ENCODE results near the gene CCNF.

The CCNF gene, protein sequence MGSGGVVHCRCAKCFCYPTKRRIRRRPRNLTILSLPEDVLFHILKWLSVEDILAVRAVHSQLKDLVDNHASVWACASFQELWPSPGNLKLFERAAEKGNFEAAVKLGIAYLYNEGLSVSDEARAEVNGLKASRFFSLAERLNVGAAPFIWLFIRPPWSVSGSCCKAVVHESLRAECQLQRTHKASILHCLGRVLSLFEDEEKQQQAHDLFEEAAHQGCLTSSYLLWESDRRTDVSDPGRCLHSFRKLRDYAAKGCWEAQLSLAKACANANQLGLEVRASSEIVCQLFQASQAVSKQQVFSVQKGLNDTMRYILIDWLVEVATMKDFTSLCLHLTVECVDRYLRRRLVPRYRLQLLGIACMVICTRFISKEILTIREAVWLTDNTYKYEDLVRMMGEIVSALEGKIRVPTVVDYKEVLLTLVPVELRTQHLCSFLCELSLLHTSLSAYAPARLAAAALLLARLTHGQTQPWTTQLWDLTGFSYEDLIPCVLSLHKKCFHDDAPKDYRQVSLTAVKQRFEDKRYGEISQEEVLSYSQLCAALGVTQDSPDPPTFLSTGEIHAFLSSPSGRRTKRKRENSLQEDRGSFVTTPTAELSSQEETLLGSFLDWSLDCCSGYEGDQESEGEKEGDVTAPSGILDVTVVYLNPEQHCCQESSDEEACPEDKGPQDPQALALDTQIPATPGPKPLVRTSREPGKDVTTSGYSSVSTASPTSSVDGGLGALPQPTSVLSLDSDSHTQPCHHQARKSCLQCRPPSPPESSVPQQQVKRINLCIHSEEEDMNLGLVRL

DNA sequence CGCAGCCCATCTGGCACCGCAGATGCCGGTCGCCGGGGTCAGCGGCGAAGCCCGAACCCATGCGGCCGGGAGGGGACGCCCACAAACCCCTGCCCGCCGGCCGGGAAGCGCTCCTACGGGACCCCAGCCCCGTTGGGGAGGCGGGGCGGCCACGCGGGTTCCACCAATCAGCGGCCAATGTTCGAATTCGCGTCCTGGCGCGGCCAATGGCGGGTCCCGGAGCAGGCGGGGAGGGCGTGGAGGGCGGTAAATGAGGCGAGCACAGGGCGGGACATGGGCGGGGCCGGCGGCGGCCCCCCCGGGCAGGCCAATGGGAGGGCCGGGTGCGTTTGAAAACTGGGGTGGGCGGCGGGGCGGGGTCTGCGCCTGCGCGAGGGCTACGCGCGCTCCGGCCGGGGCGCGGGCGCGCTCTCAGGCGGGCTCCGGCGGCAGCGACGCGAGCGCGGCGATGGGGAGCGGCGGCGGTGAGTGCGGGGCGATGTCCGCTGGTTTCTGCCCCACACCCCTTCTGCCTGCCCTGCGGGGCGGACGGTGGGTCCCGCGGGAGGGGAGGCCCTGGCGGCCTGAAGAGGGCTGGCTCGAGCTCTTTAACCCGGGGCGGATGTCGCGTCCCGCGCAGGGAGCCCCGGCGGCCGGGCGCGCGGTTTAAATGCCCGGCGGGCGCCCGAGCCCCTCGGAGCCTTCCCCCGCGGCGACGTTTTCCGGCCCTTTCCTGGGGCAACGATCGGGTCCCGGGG is at the start of gene CCNF:
Gene CCNF, plus strand, starts transcription at position 414 of the 737 bp plus-strand sequence. Its CDS starts 35 bp downstream, at position 449.
- DNase-seq: peak; percentile 77

DNA sequence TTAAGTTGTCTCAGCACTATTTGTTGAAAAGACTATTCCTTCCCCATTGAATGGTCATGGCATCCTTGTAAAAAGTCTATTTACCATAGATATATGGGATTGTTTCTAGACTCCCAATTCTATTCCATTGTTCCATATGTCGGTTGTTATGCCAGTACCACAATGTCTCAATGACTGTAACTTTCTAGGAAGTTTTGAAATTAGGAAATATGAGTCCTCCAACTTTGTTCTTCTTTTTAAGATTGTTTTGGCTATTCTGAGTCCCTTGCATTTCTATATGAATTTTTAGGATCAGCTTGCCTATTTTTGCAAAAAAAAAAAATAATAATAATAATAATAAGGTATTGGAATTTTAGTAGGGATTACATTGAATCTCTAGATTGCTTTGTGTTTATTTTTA is 45.7 kb upstream of the CCNF start:
- no peak for DNase-seq

DNA sequence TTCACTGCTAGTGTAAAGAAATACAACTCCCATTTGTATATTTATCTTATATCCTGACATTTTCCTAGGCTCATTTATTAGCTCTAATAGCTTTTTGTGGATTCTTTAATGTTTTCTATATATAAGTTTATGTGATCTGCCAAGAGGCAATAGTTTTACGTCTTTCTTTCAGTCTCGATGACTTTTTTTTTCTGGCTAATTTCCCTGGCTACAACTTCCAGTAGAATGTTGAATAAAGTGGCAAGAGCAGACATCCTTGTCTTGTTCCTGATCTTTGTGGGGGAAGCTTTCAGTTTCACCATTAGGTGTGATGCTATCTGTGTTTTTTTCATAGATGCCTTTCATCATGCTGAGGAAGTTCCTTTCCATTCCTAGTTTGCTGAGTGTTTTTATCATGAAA is 44.8 kb upstream of the CCNF start:
- DNase-seq: no peak

DNA sequence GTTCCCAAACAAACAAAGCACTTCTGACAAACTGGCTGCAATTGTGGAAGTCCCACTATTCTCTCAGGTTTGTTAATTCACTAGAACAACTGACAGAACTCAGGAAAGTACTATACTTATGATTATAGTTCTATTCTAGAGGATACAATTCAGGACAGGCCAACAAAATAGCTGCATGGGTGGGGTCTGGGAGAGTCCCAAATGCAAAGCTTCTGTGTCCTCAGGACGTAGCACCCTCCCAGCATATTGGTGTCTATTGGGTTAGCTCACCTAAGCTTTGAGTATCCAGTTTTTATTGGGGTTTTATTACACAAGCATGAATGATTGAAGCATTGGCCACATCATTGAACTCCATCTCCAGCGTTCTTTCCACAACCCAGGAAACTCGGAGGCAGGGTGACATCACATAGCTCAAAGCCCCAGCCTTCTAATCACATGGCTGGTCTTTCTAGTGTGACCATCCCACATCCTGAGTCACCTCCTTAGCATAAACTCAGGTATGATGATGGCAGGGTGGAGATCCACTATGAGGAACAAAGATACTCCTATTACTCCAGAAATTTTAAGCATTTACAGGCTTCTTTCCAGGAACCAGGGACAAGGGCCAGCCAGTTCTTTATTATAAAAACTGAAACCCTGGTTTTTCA is 43.9 kb upstream of the CCNF start:
- peak; percentile 40 for DNase-seq

DNA sequence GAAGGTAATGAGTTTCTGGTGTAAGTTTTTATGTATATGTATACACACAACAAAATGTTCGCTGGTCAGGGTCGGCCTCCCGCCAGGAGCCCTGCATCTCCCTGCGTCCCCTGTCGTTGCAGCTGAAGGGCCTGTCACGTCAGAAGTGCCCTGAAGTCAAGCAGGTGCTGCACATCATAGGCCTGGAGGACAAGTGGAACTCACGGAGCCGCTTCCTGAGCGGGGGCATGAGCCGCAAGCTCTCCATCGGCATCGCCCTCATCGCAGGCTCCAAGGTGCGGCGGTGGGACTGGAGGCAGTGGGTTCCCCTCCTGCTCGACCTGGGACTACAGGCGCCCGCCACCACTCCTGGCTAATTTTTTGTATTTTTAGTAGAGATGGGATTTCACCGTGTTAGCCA is 43.3 kb upstream of the CCNF start:
- DNase-seq: peak; percentile 46

DNA sequence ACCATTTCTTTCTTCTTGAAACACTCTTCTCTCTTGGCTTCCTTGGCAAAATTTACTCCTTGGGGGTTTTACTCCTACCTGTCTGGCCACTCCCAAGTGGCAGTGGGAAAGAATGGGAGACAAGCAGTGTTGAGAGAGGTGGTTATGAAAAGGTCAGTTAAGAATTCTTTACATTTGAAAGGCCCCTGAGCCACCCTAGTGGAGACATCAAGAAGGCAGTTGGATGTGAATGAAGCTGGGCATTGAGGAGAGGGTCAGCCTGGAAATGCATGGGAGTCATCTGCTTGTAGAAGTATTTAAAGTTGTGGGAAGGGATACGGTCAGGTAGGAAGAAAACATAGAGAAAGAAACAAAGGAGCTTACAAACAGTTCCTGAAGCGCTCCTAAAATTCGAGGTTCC is 42.3 kb upstream of the CCNF start:
- peak; percentile 24 for DNase-seq

DNA sequence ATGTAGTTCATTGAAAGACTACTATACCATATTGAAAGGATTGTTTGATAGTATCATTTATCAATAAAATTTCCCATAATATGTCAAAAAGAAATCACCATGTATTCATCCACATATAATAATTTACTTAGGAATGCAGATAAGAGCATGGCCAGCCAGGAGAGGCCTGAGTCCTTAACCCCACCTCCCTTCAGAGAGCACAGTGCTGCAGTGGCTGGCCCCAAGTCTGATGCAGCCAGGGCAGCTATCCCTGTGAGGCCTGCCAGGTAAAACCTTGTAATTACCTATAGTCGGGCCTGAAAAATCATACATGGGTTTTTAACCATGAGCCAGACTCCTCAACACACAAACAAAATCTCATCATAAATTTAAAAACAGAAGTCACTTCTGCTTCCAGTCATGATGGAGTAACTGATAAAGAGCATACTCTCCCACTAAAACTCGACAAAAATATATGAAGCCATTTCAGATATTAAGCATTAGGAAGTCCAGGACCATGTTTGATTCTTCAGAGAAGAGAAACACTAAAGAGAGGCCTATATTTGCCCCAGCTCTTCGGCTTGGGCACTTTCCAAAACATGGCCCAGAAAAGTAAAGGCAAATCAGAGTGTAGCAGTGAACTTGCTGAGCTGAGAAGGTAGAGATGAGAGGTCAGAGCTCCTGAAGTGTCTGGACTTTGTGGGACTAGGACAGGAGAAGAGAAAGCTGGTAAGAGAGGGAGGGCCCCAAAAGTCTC is 40.9 kb upstream of the CCNF start:
- DNase-seq: no peak

DNA sequence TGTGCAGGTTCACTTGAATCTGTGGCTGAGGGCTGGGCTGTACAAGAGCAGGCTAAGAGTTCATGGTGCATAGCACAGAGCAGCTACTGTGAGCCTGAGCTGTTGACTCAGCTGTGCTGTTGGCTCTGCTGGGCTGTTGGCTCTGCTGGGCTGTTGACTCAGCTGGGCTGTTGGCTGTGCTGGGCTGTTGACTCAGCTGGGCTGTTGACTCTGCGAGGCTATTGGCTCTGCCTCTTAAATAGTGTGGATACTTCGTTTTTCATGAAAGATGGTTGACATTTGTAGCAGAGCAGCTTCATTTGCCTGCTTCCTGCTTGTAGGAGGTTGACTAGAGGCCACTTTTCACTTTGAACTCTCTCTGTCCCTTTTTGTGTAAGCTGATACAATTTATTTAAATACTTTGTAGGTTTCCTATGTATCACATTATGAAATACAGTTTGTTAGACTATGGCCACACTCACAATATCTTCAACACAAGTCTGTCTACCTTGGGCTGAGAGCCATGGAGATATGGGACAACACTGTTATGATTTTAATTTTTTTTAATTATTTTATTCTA is 40.3 kb upstream of the CCNF start:
- DNase-seq: peak; percentile 78

DNA sequence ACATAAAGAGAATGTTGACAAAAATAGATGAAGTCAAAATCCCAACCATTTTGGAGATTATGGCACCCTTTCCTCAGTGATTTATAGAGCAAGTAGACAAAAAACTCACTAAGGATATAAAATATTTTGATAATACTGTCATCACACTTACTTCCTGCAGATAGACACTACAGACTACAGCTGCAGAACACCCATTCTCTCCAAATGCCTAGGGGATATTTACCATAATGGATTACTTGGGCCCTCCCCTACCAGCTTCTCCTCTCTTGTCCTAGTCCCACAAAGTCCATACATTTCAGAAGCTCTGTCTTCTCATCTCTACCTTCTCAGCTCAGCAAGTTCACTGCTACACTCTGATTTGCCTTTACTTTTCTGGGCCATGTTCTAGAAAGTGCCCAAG is 37.2 kb upstream of the CCNF start:
- DNase-seq: no peak

DNA sequence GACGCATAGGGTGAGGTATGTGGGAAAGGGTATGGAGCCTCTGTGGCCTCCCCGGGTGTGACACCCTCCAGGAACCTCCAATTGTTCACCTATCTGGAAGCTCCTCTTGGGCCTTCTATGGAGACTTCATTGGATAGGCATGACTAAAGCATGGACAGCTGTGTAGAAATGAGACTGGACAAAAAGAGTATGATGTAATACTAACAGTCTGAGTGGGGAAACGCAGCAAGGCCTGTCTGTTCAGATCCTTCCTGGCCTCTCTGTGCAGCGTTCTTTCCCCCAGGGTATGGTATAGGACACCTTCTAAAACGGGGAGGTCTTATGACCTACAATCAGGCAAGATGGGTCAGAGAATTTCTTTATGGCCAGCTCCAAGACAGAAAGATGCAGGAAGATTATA is 30.7 kb upstream of the CCNF start:
- DNase-seq: no peak

DNA sequence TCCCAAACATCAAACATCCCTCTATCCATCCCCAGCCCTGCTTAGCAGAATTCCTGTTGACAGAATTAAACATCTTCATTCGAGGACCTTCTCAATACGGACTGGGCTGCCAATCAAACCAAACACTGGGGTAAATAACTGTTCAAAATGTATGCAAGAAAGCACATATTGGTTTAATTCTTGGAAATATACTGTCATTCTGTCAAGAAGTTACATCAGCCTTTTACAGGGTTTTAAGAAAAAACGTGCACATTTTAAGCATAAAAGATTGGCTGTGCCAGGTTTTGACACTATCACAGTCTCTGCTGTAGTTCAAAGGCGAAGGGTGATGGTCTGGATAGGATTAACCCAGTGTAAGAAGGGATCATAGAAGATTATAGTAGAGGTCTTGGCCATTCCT is 25.1 kb upstream of the CCNF start:
- no peak for DNase-seq

DNA sequence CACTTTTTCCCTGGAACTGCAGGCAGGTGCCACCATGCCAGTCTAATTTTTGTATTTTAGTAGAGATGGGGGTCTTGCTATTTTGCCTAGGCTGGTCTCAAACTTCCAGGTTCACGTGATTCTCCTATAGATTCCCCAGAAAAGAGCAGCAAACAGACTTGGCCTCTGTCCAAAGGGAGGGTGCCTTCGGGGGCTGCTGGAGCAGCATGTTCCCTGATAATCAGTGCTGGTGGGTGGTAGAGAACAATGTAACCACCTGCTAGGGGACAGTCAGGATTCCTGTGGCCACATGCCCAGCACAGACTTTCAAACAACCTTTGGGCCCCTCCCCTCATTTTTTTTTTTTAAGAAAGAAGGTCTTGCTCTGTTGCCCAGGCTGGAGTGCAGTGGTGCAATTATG is 14.2 kb upstream of the CCNF start:
- no peak for DNase-seq

DNA sequence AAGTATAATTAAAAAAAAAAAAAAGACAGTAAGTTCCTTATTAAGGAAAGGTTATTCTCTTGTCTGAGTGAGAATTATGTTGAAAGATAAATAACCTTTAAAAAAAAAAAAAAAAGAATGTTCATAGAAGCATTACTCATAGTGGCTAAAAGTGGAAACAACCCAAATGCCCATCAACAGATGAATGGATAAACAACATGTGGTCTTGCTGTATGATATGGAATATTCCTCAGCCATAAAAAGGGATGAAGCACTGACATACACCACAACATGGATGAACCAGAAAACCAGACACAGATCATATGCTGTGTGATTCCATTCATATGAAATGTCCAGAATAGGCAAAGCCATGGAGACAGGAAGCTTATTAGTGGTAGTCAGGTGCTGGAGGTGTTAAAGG is 9.2 kb upstream of the CCNF start:
- no peak for DNase-seq

DNA sequence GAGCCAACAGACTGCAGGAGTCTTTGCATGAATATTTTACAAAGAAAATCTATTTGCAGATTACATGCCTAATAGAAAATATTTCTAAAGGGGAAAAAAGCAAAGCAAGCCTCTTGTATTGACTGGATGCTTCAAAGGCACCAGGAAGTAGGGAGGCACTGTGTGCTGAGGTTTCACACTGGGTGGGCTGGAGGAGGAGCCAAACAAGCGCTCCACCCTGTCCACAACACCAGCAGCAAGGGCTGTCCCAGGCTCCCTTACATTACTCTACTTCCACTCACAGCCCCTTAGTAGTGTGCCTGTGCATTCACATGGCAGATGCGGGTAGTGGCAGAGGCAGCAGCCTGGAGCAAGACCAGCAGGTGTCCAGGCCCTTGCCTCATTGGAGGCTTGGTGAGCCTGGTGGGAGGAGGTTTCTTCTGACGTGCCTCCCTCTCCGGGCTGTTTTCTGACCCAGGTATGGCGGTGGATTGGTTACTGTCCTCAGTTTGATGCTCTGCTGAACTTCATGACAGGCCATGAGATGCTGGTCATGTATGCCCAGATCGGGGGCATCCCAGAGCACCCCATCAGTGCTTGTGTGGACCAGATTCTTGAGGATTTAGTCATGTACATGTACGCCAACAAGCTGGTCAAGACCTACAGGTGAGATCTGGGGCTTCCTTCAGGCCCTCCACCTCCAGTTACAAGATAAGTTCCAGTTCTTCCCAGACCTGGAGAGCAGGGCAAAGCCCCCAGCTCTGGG is 7.0 kb upstream of the CCNF start:
- no peak for DNase-seq

DNA sequence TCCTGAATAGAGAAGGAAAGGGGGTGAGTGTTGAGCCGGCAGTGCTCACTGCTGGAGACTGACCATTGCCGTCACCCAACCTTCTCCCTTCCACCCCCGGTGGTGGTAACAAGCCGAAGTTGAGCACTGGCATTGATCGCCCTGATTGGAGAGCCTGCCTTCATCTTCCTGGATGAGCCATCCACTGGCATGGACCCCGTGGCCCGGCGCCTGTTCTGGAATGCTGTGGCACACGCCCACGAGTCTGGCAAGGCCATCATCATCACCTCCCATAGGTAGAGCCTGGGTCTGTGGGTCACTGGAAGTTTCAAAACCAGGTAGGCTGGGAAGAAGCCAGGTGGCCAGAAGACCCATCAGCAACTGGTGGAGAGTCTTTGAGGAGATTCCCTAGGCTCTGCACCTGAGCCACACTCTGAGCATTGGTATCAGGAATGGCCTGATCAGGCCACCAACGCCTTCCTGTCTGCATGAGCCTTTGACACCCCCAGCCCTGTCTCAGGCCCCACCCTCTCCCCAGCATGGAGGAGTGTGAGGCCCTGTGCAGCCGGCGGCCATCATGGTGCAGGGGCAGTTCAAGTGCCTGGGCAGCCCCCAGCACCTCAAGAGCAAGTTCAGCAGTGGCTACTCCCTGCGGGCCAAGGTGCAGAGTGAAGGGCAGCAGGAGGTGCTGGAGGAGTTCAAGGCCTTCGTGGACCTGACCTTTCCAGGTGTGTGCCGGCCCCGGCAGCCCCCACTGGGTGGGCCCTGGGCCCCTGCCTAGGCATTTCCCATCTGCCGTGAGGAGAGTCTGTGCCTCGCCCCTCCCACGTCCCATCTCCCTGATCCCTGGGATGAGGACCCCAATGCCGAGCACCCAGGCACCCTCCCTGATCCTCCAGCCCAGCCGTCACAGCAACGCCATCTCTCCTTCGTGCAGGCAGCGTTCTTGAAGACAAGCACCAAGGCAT is 4.9 kb upstream of the CCNF start:
- DNase-seq: no peak

DNA sequence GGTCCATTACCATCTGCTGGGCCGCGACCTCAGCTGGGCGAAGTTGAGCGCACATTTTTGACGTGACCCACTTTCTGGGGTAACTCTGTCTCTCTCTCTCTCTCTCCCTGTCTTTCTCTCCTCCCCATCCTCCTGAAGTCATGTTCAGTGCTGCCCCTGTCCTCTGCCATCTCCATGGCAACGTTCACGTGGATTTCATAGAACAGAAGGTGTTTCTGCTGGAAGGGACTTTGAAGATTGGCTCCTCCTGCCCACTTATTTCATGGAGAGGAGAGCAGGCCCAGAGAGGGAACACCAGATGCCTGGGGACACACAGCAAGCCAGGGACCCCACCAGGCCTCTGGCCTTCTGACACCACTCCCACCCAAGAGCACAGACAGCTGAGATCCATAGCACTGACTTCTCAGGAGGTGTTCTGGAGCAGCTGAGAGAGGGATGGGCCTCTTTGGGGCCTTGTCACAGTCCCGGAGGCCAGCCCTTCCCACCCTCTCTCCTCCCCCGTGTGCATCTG is 4.2 kb upstream of the CCNF start:
- DNase-seq: no peak

DNA sequence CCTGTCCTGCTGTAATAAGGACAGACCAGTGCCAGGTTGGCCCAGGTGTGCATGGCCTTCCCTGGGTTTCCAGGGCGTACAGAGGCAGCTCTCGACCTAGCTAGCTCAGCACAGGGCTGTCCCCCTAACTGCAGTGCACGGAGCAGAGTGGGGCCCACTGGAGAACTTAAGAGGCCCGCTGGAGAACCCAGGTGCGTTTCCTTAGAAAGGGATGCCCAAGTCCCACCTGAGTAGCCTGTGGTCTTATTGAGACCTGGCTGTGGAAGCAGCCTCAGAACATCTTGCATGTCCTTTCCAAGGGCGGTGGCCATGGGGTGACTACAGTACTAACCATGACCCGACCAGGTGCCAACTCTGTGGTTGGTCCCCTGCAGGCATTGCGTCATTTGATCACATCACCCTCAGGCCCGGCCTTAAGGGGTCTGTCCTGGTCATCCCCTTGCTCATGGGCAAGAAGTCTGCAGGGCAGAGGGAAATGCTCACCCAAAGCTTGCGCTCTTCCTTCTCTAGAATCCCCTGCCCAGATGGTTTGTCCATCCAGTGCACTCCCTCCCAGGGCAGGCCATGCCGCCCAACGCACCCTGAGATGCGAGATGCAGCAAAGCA is 3.3 kb upstream of the CCNF start:
- DNase-seq: no peak

DNA sequence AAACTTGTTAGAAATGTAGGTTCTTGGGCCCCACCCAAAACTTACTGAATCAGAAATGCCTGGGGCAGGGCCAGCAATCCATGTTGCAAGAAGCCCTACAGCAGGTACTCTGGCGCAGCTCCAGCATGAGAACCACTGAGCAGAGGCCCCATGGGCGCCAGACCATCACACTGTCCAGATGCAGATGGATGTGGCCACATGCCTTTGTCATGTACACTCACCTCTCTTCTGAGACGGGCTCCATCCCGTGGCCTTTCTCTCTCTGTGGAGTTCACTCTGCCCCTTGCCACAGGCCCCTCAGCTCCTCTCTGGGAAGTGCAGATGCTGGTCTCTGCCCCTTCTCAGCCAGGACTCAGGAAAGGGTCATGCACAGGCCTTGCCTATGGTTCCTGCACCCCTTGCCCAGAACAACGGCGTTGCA is 2.3 kb upstream of the CCNF start:
- no peak for DNase-seq

DNA sequence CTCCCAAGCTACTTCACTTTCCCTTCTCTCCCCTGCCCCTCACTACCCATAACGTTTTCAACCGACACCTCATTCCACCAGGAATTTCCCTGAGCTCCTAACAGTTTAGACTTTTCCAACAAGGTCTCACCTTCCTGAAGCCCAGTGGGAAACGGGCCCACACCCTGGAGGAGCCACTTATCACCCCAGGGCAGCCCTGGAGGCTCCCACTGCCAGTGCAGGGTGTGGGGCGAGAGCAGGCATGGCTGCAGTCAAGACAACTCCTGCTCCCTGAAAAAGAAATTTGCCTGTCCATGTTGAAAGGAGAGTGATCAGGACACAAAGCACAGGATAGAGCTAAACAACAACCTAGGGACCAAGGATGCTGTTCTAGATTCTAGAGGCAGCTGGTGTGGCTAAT is 1.7 kb upstream of the CCNF start:
- DNase-seq: no peak
